ENCODE measurements around the gene RPUSD1.
A peak's percentile ranks its signal among the peaks of the same experiment; 100 is the strongest.

The RPUSD1 gene

DNA sequence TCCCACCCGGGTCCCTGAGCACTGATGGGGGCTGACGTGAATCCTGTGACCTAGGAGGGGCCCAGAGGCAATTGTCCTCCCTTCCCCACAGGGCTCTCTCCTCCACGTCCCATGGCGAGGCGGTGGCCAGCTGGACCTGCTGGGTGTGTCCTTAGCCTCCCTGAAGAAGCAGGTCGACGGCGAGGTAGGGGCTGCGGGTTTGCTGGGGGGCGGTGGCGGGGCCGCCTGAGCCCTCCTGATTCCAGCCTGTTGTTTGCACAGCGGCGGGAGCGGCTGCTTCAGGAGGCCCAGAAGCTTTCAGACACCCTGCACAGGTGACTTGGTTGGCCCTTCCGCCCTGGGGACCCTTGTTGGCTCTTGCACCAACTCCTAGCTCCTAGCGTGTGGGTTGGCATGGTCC is 1.9 kb upstream of the RPUSD1 start:
- no peak overlapping the region for H3K4me3 ChIP-seq (ENCODE audit: low read depth, low read length)
- no peaks in the 10 kb centered on the region for H3K4me1 ChIP-seq
- DNase-seq, result no peak
- TF ChIP-seq, protein P1, sequence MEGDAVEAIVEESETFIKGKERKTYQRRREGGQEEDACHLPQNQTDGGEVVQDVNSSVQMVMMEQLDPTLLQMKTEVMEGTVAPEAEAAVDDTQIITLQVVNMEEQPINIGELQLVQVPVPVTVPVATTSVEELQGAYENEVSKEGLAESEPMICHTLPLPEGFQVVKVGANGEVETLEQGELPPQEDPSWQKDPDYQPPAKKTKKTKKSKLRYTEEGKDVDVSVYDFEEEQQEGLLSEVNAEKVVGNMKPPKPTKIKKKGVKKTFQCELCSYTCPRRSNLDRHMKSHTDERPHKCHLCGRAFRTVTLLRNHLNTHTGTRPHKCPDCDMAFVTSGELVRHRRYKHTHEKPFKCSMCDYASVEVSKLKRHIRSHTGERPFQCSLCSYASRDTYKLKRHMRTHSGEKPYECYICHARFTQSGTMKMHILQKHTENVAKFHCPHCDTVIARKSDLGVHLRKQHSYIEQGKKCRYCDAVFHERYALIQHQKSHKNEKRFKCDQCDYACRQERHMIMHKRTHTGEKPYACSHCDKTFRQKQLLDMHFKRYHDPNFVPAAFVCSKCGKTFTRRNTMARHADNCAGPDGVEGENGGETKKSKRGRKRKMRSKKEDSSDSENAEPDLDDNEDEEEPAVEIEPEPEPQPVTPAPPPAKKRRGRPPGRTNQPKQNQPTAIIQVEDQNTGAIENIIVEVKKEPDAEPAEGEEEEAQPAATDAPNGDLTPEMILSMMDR (IDR thresholded peaks at IDR 0.05; ENCODE audit: low read depth, low read length), result no peak
- H3K27me3 ChIP-seq, result no peaks in the 10 kb centered on the region
- peaks cover 38% of the 10 kb centered on the region for H3K36me3 ChIP-seq
- H3K9me3 ChIP-seq, result no peaks in the 10 kb centered on the region

- H3K9me3 ChIP-seq, result no peaks in the 10 kb centered on the region
- peaks cover 43% of the 10 kb centered on the region for H3K36me3 ChIP-seq
- TF ChIP-seq, protein P1 (IDR thresholded peaks at IDR 0.05; ENCODE audit: low read depth, low read length), result no peak
Measured at GRCh38 chr16:789191-789850, 1.1 kb upstream of the RPUSD1 start.

DNA sequence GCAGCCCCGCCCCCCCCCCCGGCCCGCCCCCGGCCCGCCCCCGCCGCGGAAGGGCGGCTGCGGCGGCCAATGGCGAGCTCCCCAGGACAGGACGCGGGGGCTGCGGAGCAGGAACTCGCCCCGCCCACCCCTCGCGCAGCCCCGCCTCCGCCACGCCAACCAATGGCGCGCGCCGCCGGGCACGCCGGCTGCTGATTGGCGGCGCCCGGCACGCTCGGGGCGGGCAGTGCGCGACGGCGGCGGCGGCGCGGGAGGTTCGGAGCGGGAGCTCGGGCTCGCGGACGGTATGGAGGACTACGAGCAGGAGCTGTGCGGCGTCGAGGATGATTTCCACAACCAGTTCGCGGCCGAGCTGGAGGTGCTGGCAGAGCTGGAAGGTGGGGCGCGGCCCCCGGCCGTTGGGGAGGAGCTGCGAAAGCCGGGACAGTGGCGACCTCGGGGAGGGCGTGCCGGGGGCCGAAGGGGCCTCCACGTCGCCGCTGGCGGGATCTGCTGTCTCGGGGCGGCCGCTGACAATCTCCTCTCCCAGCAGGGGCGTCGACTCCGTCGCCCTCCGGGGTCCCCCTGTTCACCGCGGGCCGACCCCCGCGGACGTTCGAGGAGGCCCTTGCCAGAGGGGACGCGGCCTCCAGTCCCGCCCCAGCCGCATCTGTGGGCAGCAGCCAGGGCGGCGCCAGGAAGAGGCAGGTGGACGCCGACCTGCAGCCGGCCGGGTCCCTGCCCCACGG is 382 bp upstream of the RPUSD1 start, which contains the start of gene CHTF18:
Gene CHTF18, plus strand, starts transcription at position 222 of the 728 bp plus-strand sequence. Its CDS starts 65 bp downstream, at position 287.
- TF ChIP-seq, protein P1 (IDR thresholded peaks at IDR 0.05; ENCODE audit: low read depth, low read length), result no peak
- peak; percentile 94 for DNase-seq
- H3K27me3 ChIP-seq, result no peaks in the 10 kb centered on the region
- peaks cover 43% of the 10 kb centered on the region for H3K36me3 ChIP-seq
- H3K4me1 ChIP-seq, result peaks cover 3% of the 10 kb centered on the region; the same call in 1 of the 2 replicates
- H3K4me3 ChIP-seq (ENCODE audit: low read depth, low read length), result peak within 1 kb of the TSS; percentile 90
- no peaks in the 10 kb centered on the region for H3K9me3 ChIP-seq

More at GRCh38 chr16:789191-789850, 1.1 kb upstream of the RPUSD1 start:
- DNase-seq, result no peak
- H3K27me3 ChIP-seq, result no peaks in the 10 kb centered on the region
- peak overlapping the region; percentile 71 for H3K4me3 ChIP-seq (ENCODE audit: low read depth, low read length)
- no peaks in the 10 kb centered on the region for H3K4me1 ChIP-seq

GRCh38 chr16:787321-787966 is 737 bp downstream of the RPUSD1 start:
- no peak for DNase-seq
- H3K27me3 ChIP-seq, result no peaks in the 10 kb centered on the region
- no peaks in the 10 kb centered on the region for H3K9me3 ChIP-seq
- peaks cover 35% of the 10 kb centered on the region for H3K36me3 ChIP-seq
- TF ChIP-seq, protein P1 (IDR thresholded peaks at IDR 0.05; ENCODE audit: low read depth, low read length), result no peak
- peaks cover 11% of the 10 kb centered on the region for H3K4me1 ChIP-seq
- H3K4me3 ChIP-seq (ENCODE audit: low read depth, low read length), result peak overlapping the region; percentile 90

DNA sequence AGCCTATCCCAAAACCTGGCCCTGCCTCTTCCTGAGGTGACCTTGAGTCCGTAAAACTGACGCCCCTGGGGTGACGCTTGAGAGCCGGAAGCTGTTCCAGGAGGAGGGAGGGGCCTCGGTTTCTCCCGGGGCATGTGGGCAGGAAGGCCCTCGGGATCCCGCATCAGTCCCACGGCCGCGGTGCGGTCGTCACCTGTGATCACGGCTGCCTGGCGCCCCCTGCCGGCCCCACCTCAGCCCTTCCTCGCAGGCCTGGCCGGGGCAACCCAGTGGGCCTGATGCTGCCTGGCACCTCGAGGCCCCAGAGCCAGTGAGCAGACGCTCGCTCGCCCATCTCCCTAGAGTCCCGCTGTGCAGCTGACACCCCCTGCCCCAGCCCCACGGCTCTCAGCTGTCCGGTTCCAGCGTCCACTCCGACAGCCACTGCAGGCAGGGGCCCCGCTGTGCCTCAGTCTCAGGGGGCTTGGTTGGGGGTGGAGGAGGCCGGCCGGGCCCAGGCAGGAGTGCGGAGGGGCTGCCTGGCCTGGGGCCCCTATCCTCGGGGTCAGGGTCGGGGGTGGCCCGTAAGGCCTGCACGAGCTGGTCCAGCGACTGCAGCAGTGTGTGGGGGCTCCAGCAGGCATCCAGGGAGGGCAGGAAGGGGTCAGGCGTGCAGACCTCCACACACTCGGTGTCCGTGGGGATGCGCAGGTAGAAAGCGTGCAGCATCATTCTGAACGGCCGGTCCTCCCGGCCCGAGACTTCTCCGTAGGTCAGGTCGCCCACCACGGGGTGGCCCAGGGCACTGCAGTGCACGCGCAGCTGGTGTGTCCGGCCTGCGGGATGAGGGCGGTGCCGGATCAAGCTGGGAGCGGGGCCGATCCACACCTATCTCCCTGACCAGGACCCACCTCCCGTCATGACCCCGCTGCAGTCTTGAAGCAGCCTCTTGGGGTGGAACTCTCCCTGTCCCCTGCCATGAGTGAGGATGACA is 2.3 kb downstream of the RPUSD1 start:
- no peaks in the 10 kb centered on the region for H3K27me3 ChIP-seq
- peak; percentile 91 for DNase-seq
- TF ChIP-seq, protein P1 (IDR thresholded peaks at IDR 0.05; ENCODE audit: low read depth, low read length), result peak; percentile 73
- peaks cover 22% of the 10 kb centered on the region for H3K36me3 ChIP-seq
- peaks cover 11% of the 10 kb centered on the region for H3K4me1 ChIP-seq
- H3K4me3 ChIP-seq (ENCODE audit: low read depth, low read length), result no peak overlapping the region
- no peaks in the 10 kb centered on the region for H3K9me3 ChIP-seq
